Measurements from ENCODE around the gene IFT20. TPM values are rescaled to one million over a fixed set of nuclear protein-coding genes. Genes with fewer than 3 reads are reported as not detected.

Gene IFT20
- total and polyA plus RNA-seq, 2 of the 13 experiments (the other 11 are each of a cell fraction or from before 2014, with no cell fraction given), result 28.0 to 37.8 TPM

GRCh38 chr17:28318759-28319597, 16.3 kb downstream of the IFT20 start, which contains the start of gene TMEM97 (continued):
- TF ChIP-seq TERF1 (CRISPR knock-in tag; IDR thresholded peaks at IDR 0.05) (peak; percentile 78), ZNF597 (CRISPR knock-in tag; IDR thresholded peaks at IDR 0.05) (no peak), PHF5A (CRISPR knock-in tag; IDR thresholded peaks at IDR 0.05; ENCODE audit: low read depth, unreplicated experiment) (no peak), MATR3 (CRISPR knock-in tag; IDR thresholded peaks at IDR 0.05) (no peak), ZNF549 (CRISPR knock-in tag; IDR thresholded peaks at IDR 0.05) (no peak), LBX2 (CRISPR knock-in tag; IDR thresholded peaks at IDR 0.05; ENCODE audit: borderline replicate concordance) (no peak), ZNF891 (CRISPR knock-in tag; IDR thresholded peaks at IDR 0.05) (peak; percentile 91), ZNF318 (CRISPR knock-in tag; IDR thresholded peaks at IDR 0.05) (0 out of 2 replicates have a peak, but pooled peaks have one; percentile 69), ZNF556 (CRISPR knock-in tag; IDR thresholded peaks at IDR 0.05; ENCODE audit: borderline replicate concordance) (no peak), CREB1 (IDR thresholded peaks at IDR 0.05) (peak; percentile 86), CREB1 (CRISPR knock-in tag; IDR thresholded peaks at IDR 0.05) (peak; percentile 91), SMARCC2 (IDR thresholded peaks at IDR 0.05) (no peak), ZNF577 (CRISPR knock-in tag; IDR thresholded peaks at IDR 0.05; ENCODE audit: borderline replicate concordance, low read depth) (no peak; the same call in 1 of the 2 replicates), CC2D1A (CRISPR knock-in tag; IDR thresholded peaks at IDR 0.05) (no peak), ZSCAN5A (CRISPR knock-in tag; IDR thresholded peaks at IDR 0.05; ENCODE audit: borderline replicate concordance) (peak; percentile 63; the same call in 1 of the 2 replicates)

All from HepG2 (cell line).